Transverse colon (tissue), 3 donors: ENCODE results near the gene POP5.
"Not testable (repeated sequence)": the region's sequence is repeated elsewhere in the genome, so short reads cannot be mapped to it uniquely, and the experiment has no call there.

ENCODE experiments used
- EP300 ChIP-seq: sonication (generic); formaldehyde crosslinking; IDR thresholded peaks from one replicate; pipeline ENCODE4 v1.6.1; 2017; ENCODE audit warnings: antibody characterized with exemption, low read depth
- POLR2A ChIP-seq: fragments of 450-650 bp; IDR thresholded peaks from one replicate; pipeline ENCODE4 v1.6.1; 2016; ENCODE audit warnings: antibody characterized with exemption, mild to moderate bottlenecking, moderate library complexity
- TF ChIP-seq, protein P1 (sequence below), 5 experiments: fragments of 200-600 bp in 3 of 5; fragments of 450-650 bp in 2 of 5; sonication (generic) in 3 of 5; IDR thresholded peaks; 1 replicate in 2 of 5; 2 replicates in 3 of 5; pipeline ENCODE4 v1.5.1; 2016 to 2017; ENCODE audit warnings: antibody characterized with exemption in 5 of 5, inconsistent platforms in 3 of 5, mild to moderate bottlenecking in 2 of 5, moderate library complexity in 1 of 5

DNA sequence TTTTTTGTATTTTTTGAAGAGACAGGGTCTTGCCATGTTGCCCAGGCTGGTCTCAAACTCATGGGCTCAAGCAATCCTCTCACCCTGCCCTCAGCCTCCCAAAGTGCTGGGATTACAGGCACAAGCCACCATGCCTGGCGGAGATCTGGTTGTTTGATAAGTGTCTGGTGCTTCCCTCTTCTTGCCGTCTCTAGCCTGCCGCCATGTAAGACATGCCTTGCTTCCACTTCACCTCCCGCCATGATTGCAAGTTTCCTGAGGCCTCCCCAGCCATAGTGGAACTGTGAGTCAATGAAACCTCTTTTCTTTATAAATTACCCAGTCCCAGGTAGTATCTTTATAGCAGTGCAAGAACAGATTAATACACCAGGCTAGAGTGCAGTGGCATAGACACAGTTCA is 36.6 kb upstream of the POP5 start:
- TF ChIP-seq, protein P1, sequence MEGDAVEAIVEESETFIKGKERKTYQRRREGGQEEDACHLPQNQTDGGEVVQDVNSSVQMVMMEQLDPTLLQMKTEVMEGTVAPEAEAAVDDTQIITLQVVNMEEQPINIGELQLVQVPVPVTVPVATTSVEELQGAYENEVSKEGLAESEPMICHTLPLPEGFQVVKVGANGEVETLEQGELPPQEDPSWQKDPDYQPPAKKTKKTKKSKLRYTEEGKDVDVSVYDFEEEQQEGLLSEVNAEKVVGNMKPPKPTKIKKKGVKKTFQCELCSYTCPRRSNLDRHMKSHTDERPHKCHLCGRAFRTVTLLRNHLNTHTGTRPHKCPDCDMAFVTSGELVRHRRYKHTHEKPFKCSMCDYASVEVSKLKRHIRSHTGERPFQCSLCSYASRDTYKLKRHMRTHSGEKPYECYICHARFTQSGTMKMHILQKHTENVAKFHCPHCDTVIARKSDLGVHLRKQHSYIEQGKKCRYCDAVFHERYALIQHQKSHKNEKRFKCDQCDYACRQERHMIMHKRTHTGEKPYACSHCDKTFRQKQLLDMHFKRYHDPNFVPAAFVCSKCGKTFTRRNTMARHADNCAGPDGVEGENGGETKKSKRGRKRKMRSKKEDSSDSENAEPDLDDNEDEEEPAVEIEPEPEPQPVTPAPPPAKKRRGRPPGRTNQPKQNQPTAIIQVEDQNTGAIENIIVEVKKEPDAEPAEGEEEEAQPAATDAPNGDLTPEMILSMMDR (IDR thresholded peaks at IDR 0.05): not testable (repeated sequence)
- TF ChIP-seq POLR2A, EP300: not testable (repeated sequence)
